Inferior parietal cortex (tissue), 1 donor: ENCODE measurements around the gene MNT.
A peak's percentile ranks its signal among the peaks of the same experiment; 100 is the strongest.

Source experiments
- DNase-seq: peaks from one replicate; pipeline ENCODE4 v3.0.0-alpha.2; 2016; ENCODE audit errors: extremely low spot score

Gene MNT

GRCh38 chr17:2363851-2364762 is 36.8 kb downstream of the MNT start:
- no peak for DNase-seq

GRCh38 chr17:2363318-2363717 is 37.5 kb downstream of the MNT start:
- DNase-seq, result no peak

GRCh38 chr17:2362881-2363280 is 38.0 kb downstream of the MNT start:
- DNase-seq, result no peak

- no peak for DNase-seq
Observed at GRCh38 chr17:2362416-2362815, 38.4 kb downstream of the MNT start.

GRCh38 chr17:2362016-2362415 is 38.8 kb downstream of the MNT start:
- no peak for DNase-seq

GRCh38 chr17:2361010-2361760 is 39.7 kb downstream of the MNT start:
- DNase-seq, result no peak

GRCh38 chr17:2357931-2358434 is 42.9 kb downstream of the MNT start:
- no peak for DNase-seq

- DNase-seq, result no peak
Observed at GRCh38 chr17:2357237-2357636, 43.6 kb downstream of the MNT start.

GRCh38 chr17:2354311-2354710 is 46.5 kb downstream of the MNT start:
- no peak for DNase-seq

- no peak for DNase-seq
Observed at GRCh38 chr17:2351269-2351668, 49.6 kb downstream of the MNT start.

GRCh38 chr17:2347805-2348685 is 52.8 kb downstream of the MNT start:
- no peak for DNase-seq

- DNase-seq, result no peak
Observed at GRCh38 chr17:2346475-2346874, 54.4 kb downstream of the MNT start.

- DNase-seq, result no peak
Observed at GRCh38 chr17:2344528-2344927, 56.3 kb downstream of the MNT start.

- DNase-seq, result no peak
Observed at GRCh38 chr17:2343421-2343820, 57.4 kb downstream of the MNT start.

GRCh38 chr17:2338315-2338657 is 62.6 kb downstream of the MNT start:
- DNase-seq, result no peak

- no peak for DNase-seq
Observed at GRCh38 chr17:2337544-2338314, 63.1 kb downstream of the MNT start.

- DNase-seq, result no peak
Observed at GRCh38 chr17:2336852-2337543, 63.9 kb downstream of the MNT start, which contains the start of gene SGSM2. TSS of gene SGSM2 (plus strand) at chr17:2337501. CDS start at chr17:2337689, 188 bp downstream.

GRCh38 chr17:2336215-2336851 is 64.5 kb downstream of the MNT start, which contains the start of gene TSR1:
TSS of gene TSR1 (minus strand) at chr17:2336457. CDS start at chr17:2336427, 30 bp downstream.
- peak; percentile 94 for DNase-seq

- DNase-seq, result no peak
Observed at GRCh38 chr17:2335726-2336214, 65.1 kb downstream of the MNT start.
